ENCODE measurements around the gene SLC30A2.

The SLC30A2 gene

DNA sequence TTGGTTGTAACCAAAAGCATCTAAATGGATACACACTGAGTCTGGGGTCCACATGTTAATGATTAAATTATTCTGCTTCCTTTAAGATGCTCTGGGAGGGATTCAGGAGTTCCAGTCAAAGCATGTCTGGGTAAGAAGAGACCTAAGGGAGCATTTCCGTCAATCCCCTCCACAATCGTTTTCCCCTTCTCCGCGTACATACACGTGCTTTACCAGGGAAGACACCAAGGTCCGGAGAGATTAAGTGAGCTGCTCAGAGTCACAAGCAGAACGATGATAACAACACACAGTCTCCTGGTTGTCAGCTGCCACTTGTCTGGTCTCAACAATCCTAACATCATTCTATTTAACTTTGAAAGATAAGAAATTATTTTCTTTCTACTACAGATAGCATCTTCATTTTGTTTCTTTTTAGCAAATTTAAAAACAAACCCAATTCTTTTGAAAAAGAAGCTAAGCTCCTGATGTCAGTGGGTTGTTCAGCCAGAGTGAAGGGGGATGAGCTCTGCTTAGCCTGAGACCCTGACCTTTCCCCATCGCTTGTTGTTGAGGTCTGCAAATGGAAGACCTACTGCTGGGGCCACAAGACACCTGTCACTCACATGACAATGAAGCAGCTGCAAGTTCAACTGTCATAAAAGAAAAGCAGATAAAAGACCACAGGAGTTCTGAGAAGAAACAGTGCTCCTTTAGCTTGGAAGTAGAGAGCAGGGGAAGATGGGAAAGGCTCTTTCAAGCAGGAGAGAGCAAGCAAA is 52.5 kb downstream of the SLC30A2 start:
- DNase-seq, result no peak

DNA sequence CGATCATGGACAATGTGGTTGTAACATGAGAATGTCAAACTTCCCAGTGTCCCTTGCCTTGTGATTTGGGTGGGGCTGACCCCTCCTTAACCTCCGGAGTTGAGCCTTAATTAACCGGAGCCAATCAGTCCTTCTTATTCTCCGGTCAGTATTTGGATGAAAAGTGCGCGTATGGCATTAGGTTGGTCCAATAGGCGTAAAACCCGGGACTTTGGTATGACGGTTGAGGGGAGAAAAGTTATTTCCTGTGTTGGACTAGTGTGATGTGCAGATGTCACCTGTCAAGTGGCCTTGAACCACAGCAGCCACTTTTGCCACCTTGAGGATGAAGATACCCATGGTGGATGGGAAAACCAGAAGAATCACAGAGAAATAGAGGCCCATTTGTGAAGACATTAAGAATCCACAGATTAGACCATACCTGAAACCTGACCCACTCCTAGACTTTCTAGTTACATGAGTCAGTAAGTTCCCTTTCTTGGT is 53.2 kb downstream of the SLC30A2 start:
- no peak for DNase-seq

DNA sequence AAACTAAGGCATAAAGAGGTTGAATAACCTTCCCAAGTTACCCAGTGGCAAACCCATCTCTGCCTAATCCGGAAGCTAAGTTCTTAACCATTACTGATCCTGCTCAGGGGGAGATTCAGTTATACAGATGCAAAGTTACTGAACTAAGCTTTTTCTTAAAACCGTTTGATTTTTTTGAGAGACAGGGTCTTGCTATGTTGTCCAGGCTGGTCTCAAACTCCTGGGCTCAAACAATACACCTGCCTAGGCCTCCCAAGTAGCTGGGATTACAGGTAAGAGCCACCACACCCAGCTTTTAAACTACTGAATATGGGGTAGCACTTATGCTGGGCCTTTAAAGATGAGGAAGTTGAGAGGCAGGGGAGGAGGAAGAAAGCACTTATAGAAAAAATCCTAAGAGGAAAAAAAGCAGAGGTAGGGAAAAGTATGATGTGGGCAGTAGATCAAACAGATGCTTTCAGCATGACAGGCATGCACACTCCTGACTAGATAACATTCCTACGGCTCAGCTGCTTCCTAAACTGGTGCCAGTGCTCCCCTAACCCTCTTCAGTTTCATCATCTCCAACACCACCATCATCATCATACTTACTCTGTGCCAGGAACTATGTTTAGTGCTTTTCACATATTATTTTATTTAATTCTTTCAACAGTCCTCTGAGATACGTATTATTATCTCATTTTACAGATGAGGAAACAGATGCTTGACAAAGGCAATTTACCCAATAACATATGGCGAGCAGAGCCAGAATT is 53.8 kb downstream of the SLC30A2 start:
- DNase-seq, result no peak

DNA sequence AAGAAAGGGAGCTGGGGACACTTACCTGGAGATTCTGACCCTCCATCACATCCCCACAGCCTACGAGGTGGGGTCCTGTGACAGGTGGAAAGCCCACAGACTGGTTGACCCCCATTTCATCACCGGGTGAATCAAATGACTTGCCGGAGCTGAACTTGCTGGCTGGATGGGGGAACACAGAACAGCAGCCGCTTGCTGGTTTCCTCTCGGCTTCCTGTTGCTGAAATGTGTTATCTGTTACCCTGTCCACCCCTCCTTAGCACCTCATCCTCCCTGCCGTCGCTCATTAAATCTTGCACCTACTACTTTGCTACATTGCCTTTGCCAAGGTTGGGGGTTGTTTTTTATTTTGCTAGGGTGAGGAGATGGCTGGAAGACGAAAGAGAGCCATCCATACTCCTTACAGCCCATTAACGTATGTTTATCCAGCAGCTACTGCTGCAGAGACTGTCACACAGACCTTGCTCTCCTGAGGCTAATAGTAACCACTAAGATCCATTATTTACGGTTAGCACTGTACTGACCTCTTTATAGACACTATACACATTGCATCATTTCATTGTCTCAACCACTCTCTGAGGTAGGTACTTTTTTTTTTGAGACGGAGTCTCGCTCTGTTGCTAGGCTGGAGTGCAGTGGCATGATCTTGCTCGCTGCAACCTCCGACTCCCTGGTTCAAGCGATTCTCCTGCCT is 55.1 kb downstream of the SLC30A2 start:
- peak; percentile 58 to 63 for DNase-seq

DNA sequence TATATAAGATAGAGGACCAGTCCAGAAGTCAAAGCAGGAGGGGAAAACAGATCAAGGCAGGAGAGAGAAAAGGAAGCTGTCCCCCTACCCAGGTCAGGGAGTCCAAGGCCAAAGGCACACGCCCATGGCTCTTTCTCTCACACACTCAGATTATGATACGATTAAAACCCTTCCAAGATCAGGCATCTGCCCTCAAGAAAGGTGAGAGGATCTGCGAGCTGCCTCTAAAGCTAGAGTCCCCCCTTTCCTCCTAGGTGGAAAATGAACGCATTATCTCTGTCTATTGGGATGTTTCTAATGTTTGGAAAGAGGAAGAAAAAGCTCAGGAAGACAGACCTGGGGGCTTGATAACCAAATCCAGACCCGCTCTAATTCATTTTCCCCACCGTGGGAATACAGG is 55.7 kb downstream of the SLC30A2 start:
- DNase-seq, result no peak

DNA sequence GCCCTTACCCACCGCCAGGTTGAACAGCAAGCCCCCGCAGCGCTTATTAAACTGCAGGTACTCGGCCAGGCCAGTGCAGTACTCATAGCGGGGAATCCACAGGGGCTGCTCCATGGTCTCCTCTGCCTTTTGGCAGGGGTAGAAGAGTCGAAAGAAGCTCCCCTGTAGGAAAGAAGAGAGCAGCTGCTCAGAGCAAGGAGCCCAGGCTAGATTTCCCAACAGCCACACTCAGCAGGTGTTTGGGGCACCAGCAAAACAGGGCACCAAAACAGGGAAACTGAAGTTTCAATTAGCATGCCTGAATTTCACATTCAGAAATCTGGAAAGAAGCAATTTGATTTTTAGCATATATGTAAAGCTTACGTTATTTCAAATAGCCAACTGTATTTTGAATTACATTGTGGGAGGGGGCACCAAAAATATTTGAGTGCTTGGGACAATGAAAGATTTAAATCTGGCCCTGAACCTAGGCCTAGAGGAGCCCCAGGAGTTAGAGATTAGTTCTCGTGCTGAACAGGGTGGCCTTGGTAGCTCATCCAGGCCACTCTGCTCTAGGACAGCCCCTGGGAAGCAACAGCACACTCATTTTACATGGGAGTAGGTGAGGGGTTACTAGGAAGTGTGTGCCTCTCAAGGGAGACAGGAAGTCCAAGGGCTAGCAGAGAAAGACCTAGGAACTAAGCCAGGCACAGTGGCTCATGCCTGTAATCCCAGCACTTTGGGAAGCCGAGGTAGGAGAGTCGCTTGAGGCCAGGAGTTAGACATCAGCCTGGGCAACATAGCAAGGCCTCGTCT is 56.3 kb downstream of the SLC30A2 start:
- DNase-seq, result no peak

DNA sequence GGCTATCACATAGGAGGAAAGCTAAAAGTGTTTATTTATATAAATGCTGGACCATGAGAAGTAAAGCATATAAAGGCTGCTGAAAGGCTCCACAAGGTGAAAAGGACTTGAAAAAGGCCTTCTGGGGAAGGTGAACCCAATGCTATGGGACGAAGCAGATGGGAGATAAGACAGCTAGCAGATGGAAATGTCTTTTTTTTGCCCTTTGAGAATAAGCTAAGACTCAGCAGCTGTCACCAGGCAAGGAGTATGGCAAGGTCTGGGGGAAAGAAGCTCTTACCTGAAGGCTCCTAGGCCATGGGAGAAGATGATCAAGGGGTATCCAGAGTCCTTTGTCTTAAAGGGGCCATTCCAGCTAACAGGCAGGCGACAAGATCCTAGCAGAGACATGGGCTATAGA is 58.0 kb downstream of the SLC30A2 start:
- DNase-seq, result no peak

Measured in CD4-positive, alpha-beta T cell treated with Interleukin-4 for 1 hour (primary cell).